H1 (cell line): ENCODE measurements around the gene SLC35B2. TPM values are rescaled to one million over a fixed set of nuclear protein-coding genes. Genes with fewer than 3 reads are reported as not detected.

ENCODE experiments used
- ATF3 ChIP-seq: IDR thresholded peaks from 2 replicates; pipeline ENCODE4 v1.6.1; 2011; ENCODE audit warnings: low read depth, mild to moderate bottlenecking, low read length; ENCODE audit not compliant: insufficient read depth
- CBX8 ChIP-seq: fragments of 300-800, 300-1000 bp; sonication (generic); IDR thresholded peaks from 2 replicates; pipeline ENCODE4 v1.7.1; 2016; ENCODE audit warnings: low read depth, low read length, borderline replicate concordance
- CHD7 ChIP-seq: fragments of 300-600 bp; sonication (generic); IDR thresholded peaks from 2 replicates; pipeline ENCODE4 v1.7.1; 2012; ENCODE audit warnings: low read length, moderate library complexity, mild to moderate bottlenecking, inconsistent platforms; ENCODE audit not compliant: insufficient replicate concordance
- E2F6 ChIP-seq: IDR thresholded peaks from 2 replicates; pipeline ENCODE4 v1.6.1; 2012; ENCODE audit warnings: inconsistent platforms
- EP300 ChIP-seq, 2 experiments: IDR thresholded peaks; 1 replicate in 1 of 2; 2 replicates in 1 of 2; pipeline ENCODE4 v1.6.1; 2011 to 2012; ENCODE audit warnings: low read depth in 2 of 2, low read length in 2 of 2, mild to moderate bottlenecking in 2 of 2, borderline replicate concordance in 1 of 2, inconsistent platforms in 1 of 2, moderate library complexity in 1 of 2
- KDM4A ChIP-seq: IDR thresholded peaks from one replicate; pipeline ENCODE4 v1.7.1; 2012; ENCODE audit warnings: low read depth, mild to moderate bottlenecking, moderate library complexity, low read length, inconsistent platforms; ENCODE audit not compliant: severe bottlenecking
- MAFK ChIP-seq: IDR thresholded peaks from 2 replicates; pipeline ENCODE4 v1.6.1; 2012; ENCODE audit warnings: low read depth, mild to moderate bottlenecking, improper control_type of control experiment, low read length
- MAX ChIP-seq: IDR thresholded peaks from 2 replicates; pipeline ENCODE4 v1.6.1; 2012; ENCODE audit warnings: inconsistent platforms
- RFX5 ChIP-seq: IDR thresholded peaks from 2 replicates; pipeline ENCODE4 v1.6.1; 2011; ENCODE audit warnings: low read depth, low read length, improper control_type of control experiment, borderline replicate concordance
- SIX5 ChIP-seq: IDR thresholded peaks from 2 replicates; pipeline ENCODE4 v1.6.1; 2011; ENCODE audit warnings: mild to moderate bottlenecking, low read depth, low read length
- polyA plus RNA-seq, 7 experiments: library from polyadenylated mRNA; depleted of rRNA in 3 of 7; stranded (reverse) in 5 of 7; unstranded in 2 of 7; fragments of >200 nt in 5 of 7; fragments of 200-250 nt in 2 of 7; gene quantifications; 1 replicate in 5 of 7; 2 replicates in 1 of 7; 4 replicates in 1 of 7; pipeline versions ENCODE4 v1.2.1 to v1.2.3, GENCODE V29; 2011 to 2013; ENCODE audit warnings: missing spikeins in 2 of 7, mixed read lengths in 2 of 7
- total RNA-seq: library from RNA; stranded (reverse); fragmentation: NEBNext Ultra II Directional; extraction: Animal tissue kit (Norgen Biotek cat#: 25700); gene quantifications from 2 replicates; pipeline ENCODE4 v1.2.1, GENCODE V29; 2021

Gene SLC35B2
- total and polyA plus RNA-seq, 2 of the 8 experiments (the other 6 are each of a cell fraction or from before 2014, with no cell fraction given): 29.5 to 65.0 TPM

- TF ChIP-seq CHD7: no peak
- TF ChIP-seq MAX: no peak
- TF ChIP-seq EP300 (IDR thresholded peaks at IDR 0.05; ENCODE audit: borderline replicate concordance in 1 of 2, low read depth in 2 of 2, low read length in 2 of 2): no peak
- no peak for TF ChIP-seq KDM4A
- no peak for TF ChIP-seq RFX5
- no peak for TF ChIP-seq CBX8
- TF ChIP-seq ATF3: no peak
- TF ChIP-seq E2F6: no peak
- no peak for TF ChIP-seq SIX5
- TF ChIP-seq MAFK: no peak
These were observed 4.3 kb upstream of the SLC35B2 start (continued) for GRCh38 chr6:44261581-44261980.
